Stimulated activated memory B cell treated with anti-CD40 and anti-IgM and Interleukin-4, amounts not matched to agents 10 μg/mL and 1 μg/mL and 100 μg/mL, for 72 hours (primary cell): ENCODE results near the gene CST8.

Source experiments
- ATAC-seq: fragments of 150-1000 bp; cut with Tn5 transposase; 2 replicates; pipeline ENCODE4 v1.10.0; 2021
- H3K27ac Mint-ChIP-seq: one replicate; pipeline ENCODE4 v1.8.0; 2022; ENCODE audit warnings: mild to moderate bottlenecking, mixed read lengths
- H3K27me3 Mint-ChIP-seq: one replicate; pipeline ENCODE4 v1.8.0; 2022; ENCODE audit warnings: mixed read lengths
- H3K36me3 Mint-ChIP-seq: one replicate; pipeline ENCODE4 v1.8.0; 2022; ENCODE audit warnings: mixed read lengths
- H3K4me1 Mint-ChIP-seq: one replicate; pipeline ENCODE4 v1.8.0; 2022; ENCODE audit warnings: mixed read lengths
- H3K4me3 Mint-ChIP-seq: one replicate; pipeline ENCODE4 v1.8.0; 2022; ENCODE audit warnings: mild to moderate bottlenecking, moderate library complexity, mixed read lengths
- H3K9me3 Mint-ChIP-seq: one replicate; pipeline ENCODE4 v1.8.0; 2022; ENCODE audit warnings: mixed read lengths

The CST8 gene

DNA sequence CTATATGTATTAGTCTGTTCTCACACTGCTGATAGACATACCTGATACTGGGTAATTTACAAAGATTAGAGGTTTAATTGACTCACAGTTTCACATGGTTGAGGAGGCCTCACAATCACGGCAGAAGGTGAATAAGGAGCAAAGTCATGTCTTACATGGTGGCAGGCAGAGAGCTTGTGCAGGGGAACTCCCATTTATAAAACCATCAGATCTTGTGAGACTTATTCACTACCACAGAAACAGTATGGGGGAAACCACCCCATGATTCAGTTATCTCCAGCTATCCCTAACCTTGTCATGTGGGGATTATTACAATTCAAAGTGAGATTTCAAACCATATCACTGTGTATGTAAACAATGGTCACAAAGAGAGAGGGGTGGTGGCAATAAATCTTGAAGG is 6.6 kb downstream of the CST8 start:
- Mint-ChIP-seq H3K4me3 (no peak overlapping the region), H3K27ac (no peak overlapping the region), H3K36me3 (no peaks in the 10 kb centered on the region), H3K4me1 (no peaks in the 10 kb centered on the region), H3K9me3 (peaks cover 7% of the 10 kb centered on the region), H3K27me3 (peaks cover 15% of the 10 kb centered on the region)
- no peak for ATAC-seq

DNA sequence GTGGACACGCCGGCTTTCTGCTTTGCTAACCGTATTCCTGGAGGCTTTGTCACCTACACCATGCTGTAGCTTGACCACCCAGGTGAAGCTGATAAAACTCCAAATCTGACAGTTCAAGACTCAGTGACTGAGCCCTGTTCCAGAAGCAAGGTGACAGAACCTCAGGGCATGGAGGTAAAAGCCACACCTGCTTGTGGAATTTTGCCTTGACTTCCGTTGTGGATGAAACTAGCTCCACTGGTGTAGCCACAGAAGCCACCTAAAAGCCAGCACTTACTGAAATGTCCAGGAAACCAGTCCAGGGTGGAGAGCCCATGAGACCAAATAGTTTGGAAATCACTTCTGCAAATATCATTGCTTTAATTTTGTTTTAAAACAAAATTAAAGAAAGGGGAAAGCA is 11.0 kb downstream of the CST8 start:
- Mint-ChIP-seq H3K9me3 (peaks cover 6% of the 10 kb centered on the region), H3K4me1 (no peaks in the 10 kb centered on the region), H3K27ac (no peak overlapping the region), H3K4me3 (no peak overlapping the region), H3K27me3 (peaks cover 15% of the 10 kb centered on the region), H3K36me3 (no peaks in the 10 kb centered on the region)
- no peak for ATAC-seq

DNA sequence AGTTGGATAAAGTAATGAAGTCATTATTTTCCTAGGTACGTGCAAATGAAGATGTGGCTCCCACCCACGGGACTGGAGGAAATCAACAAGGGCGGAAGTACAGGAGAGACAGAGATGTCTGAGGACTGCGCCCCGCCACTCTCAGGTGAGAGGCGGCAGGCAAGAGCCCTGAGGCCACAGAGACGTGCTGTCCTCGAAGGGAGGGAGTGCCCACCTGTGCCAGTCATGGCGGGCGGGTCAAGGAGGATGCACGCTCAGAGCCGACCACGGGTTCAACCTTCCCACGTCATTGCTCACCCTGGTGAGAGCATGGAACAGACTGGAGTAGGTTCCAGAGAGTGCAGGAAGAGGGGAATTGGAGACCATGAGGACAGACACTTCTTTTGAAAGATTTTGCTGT is 12.7 kb downstream of the CST8 start:
- H3K4me1 Mint-ChIP-seq: no peaks in the 10 kb centered on the region
- H3K27ac Mint-ChIP-seq: no peak overlapping the region
- H3K27me3 Mint-ChIP-seq: peaks cover 22% of the 10 kb centered on the region
- no peaks in the 10 kb centered on the region for H3K9me3 Mint-ChIP-seq
- no peak overlapping the region for H3K4me3 Mint-ChIP-seq
- H3K36me3 Mint-ChIP-seq: no peaks in the 10 kb centered on the region
- ATAC-seq: no peak

DNA sequence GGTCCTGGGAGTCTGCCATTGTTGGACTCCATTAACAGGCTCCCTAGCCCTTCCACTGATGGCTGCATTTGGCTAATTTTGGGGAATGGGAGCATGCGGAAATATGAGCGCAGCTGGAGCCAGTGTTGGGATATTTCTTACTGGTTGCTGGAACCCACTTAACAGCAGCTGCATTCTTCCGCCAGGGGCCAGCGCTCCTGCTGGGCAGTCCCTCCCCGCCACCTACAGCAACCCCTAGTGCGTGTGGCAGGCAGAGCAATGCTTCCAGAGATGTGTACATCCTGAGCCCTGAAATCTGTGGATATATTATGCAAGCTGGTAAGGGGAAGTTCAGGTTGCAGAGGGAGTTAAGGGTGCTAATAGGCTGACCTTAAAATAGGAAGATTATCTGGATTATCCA is 16.4 kb downstream of the CST8 start:
- Mint-ChIP-seq H3K27me3 (peaks cover 16% of the 10 kb centered on the region), H3K36me3 (no peaks in the 10 kb centered on the region), H3K4me1 (no peaks in the 10 kb centered on the region), H3K27ac (no peak overlapping the region), H3K4me3 (no peak overlapping the region), H3K9me3 (no peaks in the 10 kb centered on the region)
- ATAC-seq: no peak

DNA sequence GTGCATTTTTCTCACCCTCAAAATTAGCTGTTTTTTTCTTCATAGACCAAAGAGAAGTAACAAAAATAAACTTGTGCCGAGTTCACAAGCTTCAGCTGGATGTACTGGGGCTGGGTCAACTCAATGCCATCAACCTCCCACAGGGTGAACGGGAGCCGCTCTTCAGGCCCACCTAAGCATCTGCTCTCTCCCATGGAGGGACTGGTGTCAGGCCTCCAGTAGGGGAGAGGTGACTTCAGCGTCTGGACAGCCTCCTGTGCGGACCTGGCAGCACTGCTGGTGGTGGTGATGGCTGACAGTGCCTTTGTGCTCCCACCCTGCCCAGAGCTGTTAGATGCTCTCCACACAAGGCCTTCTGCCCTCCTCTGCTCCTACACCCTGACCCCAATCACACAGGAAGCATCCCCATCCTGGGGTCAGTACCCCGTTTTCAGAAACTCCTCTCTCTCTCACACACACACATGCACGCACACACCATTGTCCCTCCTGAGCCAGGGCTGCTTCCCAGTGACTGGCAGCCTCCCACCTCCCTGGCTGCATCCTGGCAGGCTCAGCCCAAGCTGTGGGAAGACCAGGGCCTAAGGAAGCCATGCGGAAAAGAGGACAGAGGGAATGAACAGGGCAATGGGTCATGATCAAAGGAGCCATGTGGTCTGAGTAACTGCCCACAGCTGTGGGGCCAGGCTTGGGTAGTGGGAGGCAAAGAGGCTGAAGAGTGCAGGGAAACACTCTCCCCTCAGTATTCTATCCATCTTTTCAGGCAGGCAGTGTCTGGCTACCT is 17.7 kb downstream of the CST8 start:
- Mint-ChIP-seq H3K4me3 (no peak overlapping the region), H3K27me3 (peaks cover 16% of the 10 kb centered on the region), H3K4me1 (no peaks in the 10 kb centered on the region), H3K36me3 (no peaks in the 10 kb centered on the region), H3K27ac (no peak overlapping the region), H3K9me3 (no peaks in the 10 kb centered on the region)
- no peak for ATAC-seq

GRCh38 chr20:23509247-23509913 is 18.5 kb downstream of the CST8 start:
- Mint-ChIP-seq H3K27me3 (peaks cover 16% of the 10 kb centered on the region), H3K9me3 (no peaks in the 10 kb centered on the region), H3K4me1 (no peaks in the 10 kb centered on the region), H3K27ac (no peak overlapping the region), H3K4me3 (no peak overlapping the region), H3K36me3 (no peaks in the 10 kb centered on the region)
- no peak for ATAC-seq

DNA sequence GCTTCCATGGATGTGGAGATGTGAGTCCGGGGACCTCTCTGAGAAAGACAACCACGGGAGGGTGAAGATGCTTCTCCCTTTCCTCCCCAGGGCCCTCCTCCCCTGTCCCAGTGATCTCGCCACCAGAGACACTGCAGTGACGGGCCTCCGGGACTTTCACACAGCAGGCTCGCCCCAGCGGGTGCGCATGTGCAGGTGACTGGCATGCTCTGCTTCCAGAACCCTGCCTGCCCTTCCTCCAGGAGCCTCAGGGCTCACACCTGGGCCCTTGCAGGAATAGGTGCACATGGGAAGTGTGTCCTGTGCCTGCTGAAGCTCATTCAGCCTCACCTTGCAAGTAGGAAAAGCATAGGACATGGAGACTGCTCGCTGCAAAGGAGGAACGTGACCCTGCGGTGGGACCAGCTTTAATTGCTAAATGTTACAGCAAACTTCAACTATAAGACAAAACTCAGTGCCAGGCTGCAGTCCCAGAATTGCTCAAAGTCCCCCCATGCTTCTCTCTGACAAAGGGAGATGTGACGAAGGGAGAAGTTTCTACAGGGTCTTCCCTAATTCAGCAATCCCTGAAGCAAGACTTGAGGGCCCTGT is 19.2 kb downstream of the CST8 start:
- no peak for ATAC-seq
- H3K27ac Mint-ChIP-seq: no peak overlapping the region
- H3K4me1 Mint-ChIP-seq: no peaks in the 10 kb centered on the region
- no peaks in the 10 kb centered on the region for H3K36me3 Mint-ChIP-seq
- H3K4me3 Mint-ChIP-seq: no peak overlapping the region
- H3K27me3 Mint-ChIP-seq: peaks cover 16% of the 10 kb centered on the region
- no peaks in the 10 kb centered on the region for H3K9me3 Mint-ChIP-seq

GRCh38 chr20:23513164-23513563 is 22.2 kb downstream of the CST8 start:
- Mint-ChIP-seq H3K4me1 (no peaks in the 10 kb centered on the region), H3K9me3 (no peaks in the 10 kb centered on the region), H3K27ac (no peak overlapping the region), H3K4me3 (no peak overlapping the region), H3K36me3 (no peaks in the 10 kb centered on the region), H3K27me3 (peaks cover 13% of the 10 kb centered on the region)
- ATAC-seq: peak; percentile 22

- no peaks in the 10 kb centered on the region for H3K9me3 Mint-ChIP-seq
- peaks cover 11% of the 10 kb centered on the region for H3K27me3 Mint-ChIP-seq
- ATAC-seq: no peak
- H3K36me3 Mint-ChIP-seq: no peaks in the 10 kb centered on the region
- no peak overlapping the region for H3K4me3 Mint-ChIP-seq
- no peaks in the 10 kb centered on the region for H3K4me1 Mint-ChIP-seq
- H3K27ac Mint-ChIP-seq: no peak overlapping the region
Observed at GRCh38 chr20:23514848-23515247, 23.9 kb downstream of the CST8 start.

- no peak overlapping the region for H3K4me3 Mint-ChIP-seq
- peaks cover 11% of the 10 kb centered on the region for H3K27me3 Mint-ChIP-seq
- no peak overlapping the region for H3K27ac Mint-ChIP-seq
- H3K4me1 Mint-ChIP-seq: no peaks in the 10 kb centered on the region
- H3K9me3 Mint-ChIP-seq: no peaks in the 10 kb centered on the region
- no peaks in the 10 kb centered on the region for H3K36me3 Mint-ChIP-seq
- ATAC-seq: no peak
Observed at GRCh38 chr20:23515250-23515939, 24.5 kb downstream of the CST8 start.

DNA sequence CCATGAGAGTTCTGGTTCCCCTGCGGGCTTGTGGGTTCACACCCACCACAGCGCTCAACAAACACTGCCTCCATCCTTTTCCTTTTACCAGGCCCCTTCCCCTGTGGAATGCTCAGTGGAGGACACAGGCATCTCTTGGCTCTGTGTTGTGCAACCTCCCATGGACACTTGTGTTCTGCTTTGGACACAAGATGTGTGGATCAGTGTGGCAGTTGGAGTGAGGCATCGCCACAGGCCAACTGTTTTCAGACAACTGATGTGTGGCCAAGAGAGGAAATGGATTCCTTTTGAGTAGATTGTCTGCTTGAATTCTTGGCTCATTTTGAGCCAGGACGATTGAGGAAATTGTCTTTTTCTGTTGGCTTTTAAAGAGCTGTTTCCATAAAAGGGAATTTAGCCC is 26.8 kb downstream of the CST8 start:
- H3K27ac Mint-ChIP-seq: no peak overlapping the region
- no peak overlapping the region for H3K4me3 Mint-ChIP-seq
- no peaks in the 10 kb centered on the region for H3K4me1 Mint-ChIP-seq
- no peak for ATAC-seq
- peaks cover 11% of the 10 kb centered on the region for H3K27me3 Mint-ChIP-seq
- H3K9me3 Mint-ChIP-seq: no peaks in the 10 kb centered on the region
- no peaks in the 10 kb centered on the region for H3K36me3 Mint-ChIP-seq

- no peaks in the 10 kb centered on the region for H3K36me3 Mint-ChIP-seq
- H3K27me3 Mint-ChIP-seq: peaks cover 11% of the 10 kb centered on the region
- no peak for ATAC-seq
- H3K4me3 Mint-ChIP-seq: no peak overlapping the region
- H3K27ac Mint-ChIP-seq: no peak overlapping the region
- no peaks in the 10 kb centered on the region for H3K4me1 Mint-ChIP-seq
- H3K9me3 Mint-ChIP-seq: no peaks in the 10 kb centered on the region
Observed at GRCh38 chr20:23519556-23519955, 28.6 kb downstream of the CST8 start.

- Mint-ChIP-seq H3K4me1 (no peaks in the 10 kb centered on the region), H3K27ac (no peak overlapping the region), H3K4me3 (no peak overlapping the region), H3K9me3 (no peaks in the 10 kb centered on the region), H3K27me3 (peaks cover 11% of the 10 kb centered on the region), H3K36me3 (no peaks in the 10 kb centered on the region)
- ATAC-seq: no peak
Observed at GRCh38 chr20:23520185-23520584, 29.3 kb downstream of the CST8 start.

DNA sequence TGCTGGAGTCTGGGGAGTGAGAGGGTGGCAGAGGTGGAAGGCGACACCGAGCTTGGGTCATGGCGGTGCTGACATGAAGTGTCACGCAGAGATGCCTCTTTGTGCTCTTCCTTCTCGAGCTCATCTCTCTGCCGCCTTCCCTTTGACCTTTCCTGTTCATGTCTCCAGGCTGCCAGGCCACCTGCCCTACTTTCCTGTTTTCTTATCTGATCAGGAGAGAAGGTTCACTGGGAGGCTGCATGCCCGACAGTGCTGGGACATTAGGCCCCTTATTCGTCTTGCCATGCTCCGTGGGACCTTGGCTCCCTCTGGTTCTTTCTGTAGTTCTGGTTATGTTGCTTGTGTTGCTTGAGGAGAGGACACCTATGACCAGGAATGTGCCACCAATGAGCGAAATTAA is 33.2 kb downstream of the CST8 start:
- Mint-ChIP-seq H3K4me1 (no peaks in the 10 kb centered on the region), H3K27ac (no peak overlapping the region), H3K27me3 (peaks cover 4% of the 10 kb centered on the region)

DNA sequence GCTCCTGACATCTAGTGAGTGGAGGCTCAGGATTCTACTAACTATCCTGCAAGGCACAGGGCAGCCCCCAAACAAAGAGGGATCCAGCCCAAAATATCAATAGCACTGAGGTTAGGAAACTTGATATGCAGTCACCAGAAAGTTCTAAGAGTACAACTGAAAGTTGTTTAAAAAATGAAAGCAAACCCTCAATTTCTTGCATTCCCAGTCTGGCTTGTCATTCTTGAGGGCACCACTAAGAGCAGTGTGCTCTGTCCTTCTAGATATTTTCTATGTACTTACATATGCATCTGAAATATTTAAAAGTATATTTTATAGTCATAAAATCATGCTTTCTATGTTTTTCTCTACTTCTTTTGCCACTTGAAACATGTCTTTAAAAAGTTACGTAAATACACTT is 35.9 kb downstream of the CST8 start:
- ATAC-seq: no peak
- no peaks in the 10 kb centered on the region for H3K27me3 Mint-ChIP-seq
- H3K4me1 Mint-ChIP-seq: no peaks in the 10 kb centered on the region
- no peak overlapping the region for H3K4me3 Mint-ChIP-seq
- H3K36me3 Mint-ChIP-seq: no peaks in the 10 kb centered on the region
- H3K9me3 Mint-ChIP-seq: peaks cover 12% of the 10 kb centered on the region
- H3K27ac Mint-ChIP-seq: no peak overlapping the region

More for the DNA sequence above, 33.2 kb downstream of the CST8 start:
- no peaks in the 10 kb centered on the region for H3K36me3 Mint-ChIP-seq
- peaks cover 11% of the 10 kb centered on the region for H3K9me3 Mint-ChIP-seq
- H3K4me3 Mint-ChIP-seq: no peak overlapping the region
- no peak for ATAC-seq
